ENCODE data around the gene NDEL1.

NDEL1 gene

GRCh38 chr17:8459107-8459506, 23.4 kb downstream of the NDEL1 start:
- no peak for DNase-seq

GRCh38 chr17:8459831-8460230, 24.1 kb downstream of the NDEL1 start:
- DNase-seq: no peak

GRCh38 chr17:8462564-8462963, 26.9 kb downstream of the NDEL1 start:
- no peak for DNase-seq

GRCh38 chr17:8463099-8463498, 27.4 kb downstream of the NDEL1 start:
- DNase-seq: no peak

GRCh38 chr17:8464941-8465340, 29.3 kb downstream of the NDEL1 start:
- DNase-seq: no peak

GRCh38 chr17:8465356-8465755, 29.7 kb downstream of the NDEL1 start:
- DNase-seq: no peak

GRCh38 chr17:8465759-8466158, 30.1 kb downstream of the NDEL1 start:
- DNase-seq: no peak

GRCh38 chr17:8466456-8466855, 30.8 kb downstream of the NDEL1 start:
- no peak for DNase-seq

- DNase-seq: no peak
These were observed 31.2 kb downstream of the NDEL1 start for GRCh38 chr17:8466873-8467272.

- no peak for DNase-seq
These were observed 31.8 kb downstream of the NDEL1 start for GRCh38 chr17:8467527-8467926.

GRCh38 chr17:8468127-8468526, 32.4 kb downstream of the NDEL1 start:
- DNase-seq: no peak

- no peak for DNase-seq
These were observed 33.3 kb downstream of the NDEL1 start for GRCh38 chr17:8468980-8469379.

GRCh38 chr17:8469964-8470363, 34.3 kb downstream of the NDEL1 start:
- no peak for DNase-seq

- DNase-seq: no peak
These were observed 34.9 kb downstream of the NDEL1 start for GRCh38 chr17:8470447-8471047.

- no peak for DNase-seq
These were observed 37.0 kb downstream of the NDEL1 start for GRCh38 chr17:8472663-8473062.

GRCh38 chr17:8473451-8474192, 37.9 kb downstream of the NDEL1 start:
- DNase-seq: no peak

- DNase-seq: no peak
These were observed 39.1 kb downstream of the NDEL1 start for GRCh38 chr17:8474826-8475225.

GRCh38 chr17:8475227-8475626, 39.5 kb downstream of the NDEL1 start:
- no peak for DNase-seq

GRCh38 chr17:8475781-8476180, 40.1 kb downstream of the NDEL1 start:
- no peak for DNase-seq

- DNase-seq: no peak
These were observed 41.1 kb downstream of the NDEL1 start for GRCh38 chr17:8476741-8477140.

GRCh38 chr17:8477171-8477570, 41.5 kb downstream of the NDEL1 start:
- no peak for DNase-seq

- no peak for DNase-seq
These were observed 42.2 kb downstream of the NDEL1 start for GRCh38 chr17:8477715-8478441.

GRCh38 chr17:8479431-8479947, 43.8 kb downstream of the NDEL1 start:
- no peak for DNase-seq

Data from stimulated activated CD4-positive, alpha-beta T cell treated with anti-CD3 and anti-CD28 coated beads, Interleukin-12 subunit alpha, Interleukin-12 subunit beta, amount 100 ng/mL, for 4 hours (primary cell).